EH (cell line): ENCODE results near the gene SEPTIN14.
"Not testable (repeated sequence)": the region's sequence is repeated elsewhere in the genome, so short reads cannot be mapped to it uniquely, and the experiment has no call there.

Experiments
- DNase-seq: peaks from one replicate; pipeline ENCODE4 v3.0.0-alpha.2; 2015; ENCODE audit warnings: low read depth

The SEPTIN14 gene

GRCh38 chr7:55862652-55863051, at the start of gene SEPTIN14:
Gene SEPTIN14 (minus strand): TSS chr7:55862752. CDS start chr7:55861996, 756 bp downstream.
- not testable (repeated sequence) for DNase-seq

GRCh38 chr7:55903985-55904759, 41.6 kb upstream of the SEPTIN14 start:
- no peak for DNase-seq

- not testable (repeated sequence) for DNase-seq
Observed at GRCh38 chr7:55901059-55901458, 38.5 kb upstream of the SEPTIN14 start.

- DNase-seq: no peak
Observed at GRCh38 chr7:55898287-55898686, 35.7 kb upstream of the SEPTIN14 start.

- no peak for DNase-seq
Observed at GRCh38 chr7:55895021-55895420, 32.5 kb upstream of the SEPTIN14 start.

GRCh38 chr7:55893940-55894339, 31.4 kb upstream of the SEPTIN14 start:
- no peak for DNase-seq

- not testable (repeated sequence) for DNase-seq
Observed at GRCh38 chr7:55888378-55888777, 25.8 kb upstream of the SEPTIN14 start.

- DNase-seq: no peak
Observed at GRCh38 chr7:55887821-55888247, 25.3 kb upstream of the SEPTIN14 start.

GRCh38 chr7:55884321-55884720, 21.8 kb upstream of the SEPTIN14 start:
- DNase-seq: no peak

- DNase-seq: no peak
Observed at GRCh38 chr7:55878691-55879090, 16.1 kb upstream of the SEPTIN14 start.

- no peak for DNase-seq
Observed at GRCh38 chr7:55877308-55877707, 14.8 kb upstream of the SEPTIN14 start.

- no peak for DNase-seq
Observed at GRCh38 chr7:55873765-55874164, 11.2 kb upstream of the SEPTIN14 start.

GRCh38 chr7:55871932-55872485, 9.5 kb upstream of the SEPTIN14 start:
- no peak for DNase-seq

- DNase-seq: not testable (repeated sequence)
Observed at GRCh38 chr7:55868989-55869388, 6.4 kb upstream of the SEPTIN14 start.

- not testable (repeated sequence) for DNase-seq
Observed at GRCh38 chr7:55845164-55845563, 17.4 kb downstream of the SEPTIN14 start.

- no peak for DNase-seq
Observed at GRCh38 chr7:55838595-55838994, 24.0 kb downstream of the SEPTIN14 start.

GRCh38 chr7:55827577-55827976, 35.0 kb downstream of the SEPTIN14 start:
- no peak for DNase-seq

GRCh38 chr7:55818686-55819085, 43.9 kb downstream of the SEPTIN14 start:
- no peak for DNase-seq

- not testable (repeated sequence) for DNase-seq
Observed at GRCh38 chr7:55797260-55797659, 65.3 kb downstream of the SEPTIN14 start.

- DNase-seq: no peak
Observed at GRCh38 chr7:55794527-55794926, 68.0 kb downstream of the SEPTIN14 start.

GRCh38 chr7:55792048-55792447, 70.5 kb downstream of the SEPTIN14 start:
- DNase-seq: no peak

- DNase-seq: no peak
Observed at GRCh38 chr7:55787796-55788195, 74.8 kb downstream of the SEPTIN14 start.

- no peak for DNase-seq
Observed at GRCh38 chr7:55786901-55787300, 75.7 kb downstream of the SEPTIN14 start.

GRCh38 chr7:55785444-55785843, 77.1 kb downstream of the SEPTIN14 start:
- DNase-seq: not testable (repeated sequence)
